ENCODE data around the gene CELF2.

Gene CELF2

DNA sequence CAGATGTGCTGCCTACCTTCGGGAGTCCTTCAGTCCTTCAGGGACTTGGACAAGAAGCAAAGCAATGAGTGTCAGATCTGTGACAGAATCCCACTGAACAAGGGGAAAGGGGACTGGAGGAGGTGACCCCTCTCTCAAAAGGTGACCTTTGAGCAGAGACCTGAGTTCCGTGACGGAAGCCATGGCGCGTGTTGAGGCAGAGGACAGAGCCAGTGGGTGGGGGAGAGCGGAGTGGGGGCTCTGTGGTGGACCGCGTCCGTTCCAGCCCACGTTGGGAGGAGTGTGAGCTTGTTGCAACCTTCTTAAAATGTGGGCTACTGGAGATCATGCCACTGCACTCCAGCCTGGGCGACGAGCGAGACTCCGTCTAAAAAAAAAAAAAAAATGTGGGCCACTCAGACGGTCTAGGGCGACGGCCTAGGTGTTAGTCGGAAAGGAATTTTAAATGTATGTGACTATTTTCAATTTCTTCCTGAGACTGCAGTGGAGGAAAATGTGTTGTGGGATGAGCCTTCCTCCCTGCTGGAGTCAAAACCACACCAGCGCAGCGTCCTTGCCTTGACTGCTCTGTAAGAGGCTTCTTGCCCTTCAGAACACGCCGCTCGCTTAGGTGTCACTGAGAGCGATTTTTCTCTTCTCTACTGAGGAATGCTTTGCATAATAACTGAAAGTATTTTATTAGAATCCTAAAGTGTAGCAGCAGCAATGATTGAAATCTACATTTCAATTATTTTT lies 272.7 kb downstream of the CELF2 start:
- DNase-seq (no peak), ATAC-seq (ENCODE audit: insufficient read depth, low read depth) (no peak)
- Histone ChIP-seq H3K79me2 (ENCODE audit: insufficient read depth, low read length) (no peaks in the 10 kb centered on the region), H2AFZ (ENCODE audit: low read depth, low read length) (no peak overlapping the region), H3K36me3 (ENCODE audit: insufficient read depth, low read length) (peaks cover 91% of the 10 kb centered on the region), H3K9ac (ENCODE audit: low read depth, low read length) (no peak overlapping the region), H3K9me3 (ENCODE audit: insufficient read depth, low read length, severe bottlenecking) (no peaks in the 10 kb centered on the region), H3K27ac (ENCODE audit: low read length) (no peak overlapping the region), H4K20me1 (ENCODE audit: insufficient read depth, low read length) (peaks cover 9% of the 10 kb centered on the region; the same call in 1 of the 2 replicates), H3K4me1 (ENCODE audit: insufficient read depth, low read length) (no peaks in the 10 kb centered on the region), H3K4me2 (ENCODE audit: insufficient read depth, low read length) (no peak overlapping the region), H3K27me3 (ENCODE audit: insufficient read depth, low read length, poor library complexity) (no peaks in the 10 kb centered on the region), H3K4me3 (ENCODE audit: low read depth in 1 of 2, low read length in 2 of 2) (no peak overlapping the region)
- no peak for TF ChIP-seq EZH2 (IDR thresholded peaks at IDR 0.05; ENCODE audit: borderline replicate concordance, low read depth, low read length, severe bottlenecking)
- TF ChIP-seq, protein P1, sequence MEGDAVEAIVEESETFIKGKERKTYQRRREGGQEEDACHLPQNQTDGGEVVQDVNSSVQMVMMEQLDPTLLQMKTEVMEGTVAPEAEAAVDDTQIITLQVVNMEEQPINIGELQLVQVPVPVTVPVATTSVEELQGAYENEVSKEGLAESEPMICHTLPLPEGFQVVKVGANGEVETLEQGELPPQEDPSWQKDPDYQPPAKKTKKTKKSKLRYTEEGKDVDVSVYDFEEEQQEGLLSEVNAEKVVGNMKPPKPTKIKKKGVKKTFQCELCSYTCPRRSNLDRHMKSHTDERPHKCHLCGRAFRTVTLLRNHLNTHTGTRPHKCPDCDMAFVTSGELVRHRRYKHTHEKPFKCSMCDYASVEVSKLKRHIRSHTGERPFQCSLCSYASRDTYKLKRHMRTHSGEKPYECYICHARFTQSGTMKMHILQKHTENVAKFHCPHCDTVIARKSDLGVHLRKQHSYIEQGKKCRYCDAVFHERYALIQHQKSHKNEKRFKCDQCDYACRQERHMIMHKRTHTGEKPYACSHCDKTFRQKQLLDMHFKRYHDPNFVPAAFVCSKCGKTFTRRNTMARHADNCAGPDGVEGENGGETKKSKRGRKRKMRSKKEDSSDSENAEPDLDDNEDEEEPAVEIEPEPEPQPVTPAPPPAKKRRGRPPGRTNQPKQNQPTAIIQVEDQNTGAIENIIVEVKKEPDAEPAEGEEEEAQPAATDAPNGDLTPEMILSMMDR (IDR thresholded peaks at IDR 0.05; ENCODE audit: borderline replicate concordance, extremely low read depth, low read length, poor library complexity, severe bottlenecking): no peak

DNA sequence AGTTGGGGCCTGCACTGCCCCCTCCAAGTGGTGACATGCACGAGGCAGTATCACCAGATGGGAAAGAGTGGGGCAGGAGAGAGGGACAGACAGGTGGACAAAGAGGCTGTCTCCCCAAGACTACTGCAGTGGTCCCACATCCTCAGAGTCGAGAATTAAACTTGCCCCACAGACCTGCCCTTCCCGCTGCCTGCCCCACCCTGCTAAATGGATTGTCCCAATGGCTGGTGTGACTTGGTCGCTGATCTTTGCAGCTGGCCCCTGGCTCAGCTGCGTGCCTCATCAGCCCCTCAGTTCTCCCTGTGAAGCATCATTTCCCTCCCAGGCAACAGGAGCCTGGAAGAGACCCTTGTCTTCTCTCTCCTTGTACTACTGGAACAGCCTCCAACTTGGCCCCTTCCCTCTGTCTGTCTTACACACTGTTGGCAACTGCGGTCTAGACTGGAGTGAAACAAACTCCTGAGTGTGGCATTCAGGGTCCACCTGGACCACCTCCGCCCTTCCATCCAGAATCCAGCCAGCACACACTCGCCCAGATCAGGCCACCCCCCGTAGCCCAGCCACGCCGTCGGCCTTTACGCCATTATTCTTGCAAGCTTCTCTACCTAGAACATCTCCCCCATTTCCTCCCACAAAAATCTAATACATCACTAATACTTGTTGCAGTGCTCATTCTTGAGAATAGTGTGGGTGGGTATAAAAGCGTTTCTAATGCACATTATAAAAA lies 275.1 kb downstream of the CELF2 start:
- no peak for DNase-seq
- Histone ChIP-seq H3K9ac (ENCODE audit: low read depth, low read length) (no peak overlapping the region), H3K36me3 (ENCODE audit: insufficient read depth, low read length) (peaks cover 91% of the 10 kb centered on the region), H2AFZ (ENCODE audit: low read depth, low read length) (no peak overlapping the region), H3K4me2 (ENCODE audit: insufficient read depth, low read length) (no peak overlapping the region), H3K4me1 (ENCODE audit: insufficient read depth, low read length) (no peaks in the 10 kb centered on the region), H3K27ac (ENCODE audit: low read length) (no peak overlapping the region), H4K20me1 (ENCODE audit: insufficient read depth, low read length) (peaks cover 9% of the 10 kb centered on the region; the same call in 1 of the 2 replicates), H3K9me3 (ENCODE audit: insufficient read depth, low read length, severe bottlenecking) (no peaks in the 10 kb centered on the region), H3K79me2 (ENCODE audit: insufficient read depth, low read length) (no peaks in the 10 kb centered on the region), H3K27me3 (ENCODE audit: insufficient read depth, low read length, poor library complexity) (no peaks in the 10 kb centered on the region), H3K4me3 (ENCODE audit: low read depth in 1 of 2, low read length in 2 of 2) (no peak overlapping the region)
- TF ChIP-seq EZH2 (IDR thresholded peaks at IDR 0.05; ENCODE audit: borderline replicate concordance, low read depth, low read length, severe bottlenecking): no peak
- TF ChIP-seq, protein P1 (IDR thresholded peaks at IDR 0.05; ENCODE audit: borderline replicate concordance, extremely low read depth, low read length, poor library complexity, severe bottlenecking): no peak
- ATAC-seq (ENCODE audit: insufficient read depth, low read depth): no peak

DNA sequence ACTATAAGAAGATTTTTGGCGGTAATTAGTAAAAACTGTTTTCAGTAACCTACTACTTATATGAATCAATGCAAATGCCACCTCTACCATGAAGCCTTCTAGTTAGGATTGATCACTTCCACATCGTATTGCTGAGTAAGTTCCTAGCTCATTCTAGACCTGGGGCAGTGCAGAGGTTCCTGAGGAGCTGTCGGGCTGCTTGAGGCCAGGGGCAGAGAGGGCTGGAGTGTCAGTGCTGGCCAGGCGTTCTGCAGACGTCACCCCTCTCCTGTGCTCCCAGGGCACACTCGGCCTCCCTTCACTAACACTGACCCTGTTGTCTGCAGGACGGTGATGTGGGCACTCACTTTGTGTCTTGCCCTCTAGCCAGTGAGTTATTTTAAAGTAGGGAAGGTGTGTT lies 275.7 kb downstream of the CELF2 start:
- Histone ChIP-seq H3K9me3 (ENCODE audit: insufficient read depth, low read length, severe bottlenecking) (no peaks in the 10 kb centered on the region), H3K36me3 (ENCODE audit: insufficient read depth, low read length) (peaks cover 90% of the 10 kb centered on the region), H3K4me2 (ENCODE audit: insufficient read depth, low read length) (no peak overlapping the region), H2AFZ (ENCODE audit: low read depth, low read length) (no peak overlapping the region), H3K4me3 (ENCODE audit: low read depth in 1 of 2, low read length in 2 of 2) (no peak overlapping the region), H3K79me2 (ENCODE audit: insufficient read depth, low read length) (no peaks in the 10 kb centered on the region), H3K27me3 (ENCODE audit: insufficient read depth, low read length, poor library complexity) (no peaks in the 10 kb centered on the region), H4K20me1 (ENCODE audit: insufficient read depth, low read length) (peaks cover 9% of the 10 kb centered on the region; the same call in 1 of the 2 replicates), H3K9ac (ENCODE audit: low read depth, low read length) (no peak overlapping the region), H3K27ac (ENCODE audit: low read length) (no peak overlapping the region), H3K4me1 (ENCODE audit: insufficient read depth, low read length) (no peaks in the 10 kb centered on the region)
- TF ChIP-seq, protein P1 (IDR thresholded peaks at IDR 0.05; ENCODE audit: borderline replicate concordance, extremely low read depth, low read length, poor library complexity, severe bottlenecking): no peak
- no peak for TF ChIP-seq EZH2 (IDR thresholded peaks at IDR 0.05; ENCODE audit: borderline replicate concordance, low read depth, low read length, severe bottlenecking)
- DNase-seq (no peak), ATAC-seq (ENCODE audit: insufficient read depth, low read depth) (no peak)

Measured in DND-41 (cell line).